HG03280 (cell line): ENCODE measurements around the gene TMTC1.
"Not testable (repeated sequence)": the region's sequence is repeated elsewhere in the genome, so short reads cannot be mapped to it uniquely, and the experiment has no call there.

Source experiments
- ATAC-seq: cut with Tn5 transposase; IDR thresholded peaks from one replicate; pipeline ENCODE4 v1.9.1; 2021; ENCODE audit warnings: mild to moderate bottlenecking, moderate library complexity; ENCODE audit not compliant: unreplicated experiment

TMTC1 gene

GRCh38 chr12:29581631-29582030 lies 202.1 kb downstream of the TMTC1 start:
- no peak for ATAC-seq

- ATAC-seq, result no peak
Observed at GRCh38 chr12:29580971-29581370, 202.8 kb downstream of the TMTC1 start.

GRCh38 chr12:29578731-29579130 lies 205.0 kb downstream of the TMTC1 start:
- ATAC-seq, result no peak

GRCh38 chr12:29578070-29578469 lies 205.7 kb downstream of the TMTC1 start:
- ATAC-seq, result no peak

- ATAC-seq, result no peak
Observed at GRCh38 chr12:29574500-29574899, 209.2 kb downstream of the TMTC1 start.

- no peak for ATAC-seq
Observed at GRCh38 chr12:29572938-29573337, 210.8 kb downstream of the TMTC1 start.

GRCh38 chr12:29572464-29572863 lies 211.3 kb downstream of the TMTC1 start:
- no peak for ATAC-seq

GRCh38 chr12:29569132-29569757 lies 214.5 kb downstream of the TMTC1 start:
- ATAC-seq, result no peak

- no peak for ATAC-seq
Observed at GRCh38 chr12:29566441-29566840, 217.3 kb downstream of the TMTC1 start.

GRCh38 chr12:29565727-29566126 lies 218.0 kb downstream of the TMTC1 start:
- ATAC-seq, result no peak

- no peak for ATAC-seq
Observed at GRCh38 chr12:29564925-29565324, 218.8 kb downstream of the TMTC1 start.

GRCh38 chr12:29563636-29564035 lies 220.1 kb downstream of the TMTC1 start:
- no peak for ATAC-seq

- no peak for ATAC-seq
Observed at GRCh38 chr12:29563071-29563470, 220.7 kb downstream of the TMTC1 start.

- ATAC-seq, result no peak
Observed at GRCh38 chr12:29562110-29562804, 221.5 kb downstream of the TMTC1 start.

GRCh38 chr12:29561664-29562071 lies 222.1 kb downstream of the TMTC1 start:
- ATAC-seq, result no peak

- ATAC-seq, result no peak
Observed at GRCh38 chr12:29559198-29559597, 224.5 kb downstream of the TMTC1 start.

- no peak for ATAC-seq
Observed at GRCh38 chr12:29556363-29556762, 227.4 kb downstream of the TMTC1 start.

- ATAC-seq, result not testable (repeated sequence)
Observed at GRCh38 chr12:29555451-29555850, 228.3 kb downstream of the TMTC1 start.

GRCh38 chr12:29552994-29553748 lies 230.6 kb downstream of the TMTC1 start:
- no peak for ATAC-seq

- peak; percentile 95 for ATAC-seq
Observed at GRCh38 chr12:29552324-29552927, 231.3 kb downstream of the TMTC1 start.

- no peak for ATAC-seq
Observed at GRCh38 chr12:29551812-29552211, 231.9 kb downstream of the TMTC1 start.

GRCh38 chr12:29547864-29548263 lies 235.9 kb downstream of the TMTC1 start:
- ATAC-seq, result no peak
